ENCODE results near the gene EPHA3. TPM values are rescaled to one million over a fixed set of nuclear protein-coding genes. Genes with fewer than 3 reads are reported as not detected.

Gene EPHA3
- total and polyA plus RNA-seq, 4 donors, result 0.18 to 11.7 (median 1.5) TPM

GRCh38 chr3:89314454-89315098, 207.2 kb downstream of the EPHA3 start:
- Histone ChIP-seq H3K36me3 (ENCODE audit: control insufficient read depth in 4 of 4, insufficient read depth in 4 of 4, low read length in 4 of 4) (no peaks in the 10 kb centered on the region), H3K4me3 (no peak overlapping the region), H3K4me1 (ENCODE audit: control insufficient read depth in 5 of 5, insufficient read depth in 5 of 5, low read length in 5 of 5) (peaks cover 0 to 3% (median 0%) of the 10 kb centered on the region in 5 donors), H3K9ac (ENCODE audit: insufficient read depth in 1 of 2, low read length in 2 of 2) (no peak overlapping the region), H3K9me3 (ENCODE audit: control insufficient read depth in 4 of 4, insufficient read depth in 3 of 4, low read length in 3 of 4) (no peaks in the 10 kb centered on the region), H3K27ac (ENCODE audit: low read depth in 1 of 2, low read length in 1 of 2) (no peak overlapping the region), H3K27me3 (ENCODE audit: control insufficient read depth in 3 of 3, insufficient read depth in 3 of 3, low read length in 2 of 3) (no peaks in the 10 kb centered on the region)
- no peak for TF ChIP-seq CTCF (IDR thresholded peaks at IDR 0.05; ENCODE audit: control extremely low read depth, extremely low read depth)
- DNase-seq, result peak; percentile 21 to 59 (median 57)
- no peak for ATAC-seq (ENCODE audit: insufficient read depth, low FRiP score)
- WGBS, 2 donors, result 73 to 77% methylated on average over 3 of the region's 3 CpGs

GRCh38 chr3:89315750-89316470, 208.5 kb downstream of the EPHA3 start:
- DNase-seq (no peak), ATAC-seq (ENCODE audit: insufficient read depth, low FRiP score) (no peak)
- Histone ChIP-seq H3K9ac (ENCODE audit: insufficient read depth in 1 of 2, low read length in 2 of 2) (no peak overlapping the region), H3K4me3 (no peak overlapping the region), H3K27ac (ENCODE audit: low read depth in 1 of 2, low read length in 1 of 2) (no peak overlapping the region), H3K27me3 (ENCODE audit: control insufficient read depth in 3 of 3, insufficient read depth in 3 of 3, low read length in 2 of 3) (no peaks in the 10 kb centered on the region), H3K36me3 (ENCODE audit: control insufficient read depth in 4 of 4, insufficient read depth in 4 of 4, low read length in 4 of 4) (no peaks in the 10 kb centered on the region), H3K4me1 (ENCODE audit: control insufficient read depth in 5 of 5, insufficient read depth in 5 of 5, low read length in 5 of 5) (peaks cover 0 to 3% (median 0%) of the 10 kb centered on the region in 5 donors), H3K9me3 (ENCODE audit: control insufficient read depth in 4 of 4, insufficient read depth in 3 of 4, low read length in 3 of 4) (no peaks in the 10 kb centered on the region)
- WGBS, 2 donors, result 76 to 88% methylated on average over 6 of the region's 6 CpGs
- TF ChIP-seq CTCF (IDR thresholded peaks at IDR 0.05; ENCODE audit: control extremely low read depth, extremely low read depth), result no peak

GRCh38 chr3:89320186-89320585, 212.8 kb downstream of the EPHA3 start:
- DNase-seq (no peak), ATAC-seq (ENCODE audit: insufficient read depth, low FRiP score) (no peak)
- 73 to 83% methylated on average over 2 of the region's 2 CpGs for WGBS, 2 donors
- Histone ChIP-seq H3K27me3 (ENCODE audit: control insufficient read depth in 3 of 3, insufficient read depth in 3 of 3, low read length in 2 of 3) (no peaks in the 10 kb centered on the region), H3K4me3 (no peak overlapping the region), H3K4me1 (ENCODE audit: control insufficient read depth in 5 of 5, insufficient read depth in 5 of 5, low read length in 5 of 5) (peaks cover 0 to 3% (median 0%) of the 10 kb centered on the region in 5 donors), H3K36me3 (ENCODE audit: control insufficient read depth in 4 of 4, insufficient read depth in 4 of 4, low read length in 4 of 4) (no peaks in the 10 kb centered on the region), H3K9me3 (ENCODE audit: control insufficient read depth in 4 of 4, insufficient read depth in 3 of 4, low read length in 3 of 4) (no peaks in the 10 kb centered on the region), H3K27ac (ENCODE audit: low read depth in 1 of 2, low read length in 1 of 2) (no peak overlapping the region), H3K9ac (ENCODE audit: insufficient read depth in 1 of 2, low read length in 2 of 2) (no peak overlapping the region)
- TF ChIP-seq CTCF (IDR thresholded peaks at IDR 0.05; ENCODE audit: control extremely low read depth, extremely low read depth), result no peak

Data from lung (tissue), 12 donors.